Keratinocyte (primary cell): ENCODE data around the gene CAPZB. TPM values are rescaled to one million over a fixed set of nuclear protein-coding genes. Genes with fewer than 3 reads are reported as not detected.

Experiments
- DNase-seq: peaks from one replicate; pipeline ENCODE4 v3.0.0-alpha.2; 2011; ENCODE audit warnings: low read depth, missing footprints, low spot score
- FAIRE-seq: peaks from 2 replicates; lab custom pipeline; 2011; peaks lifted over from hg19 to GRCh38; lab: Jason Lieb, UNC
- H2AFZ ChIP-seq: 2 replicates; pipeline ENCODE4 v1.6.0; 2012; ENCODE audit warnings: low read length, control low read depth, inconsistent platforms; ENCODE audit not compliant: control insufficient read depth
- H3K27ac ChIP-seq: 2 replicates; pipeline ENCODE4 v1.5.1; 2011; ENCODE audit warnings: low read length; ENCODE audit not compliant: control insufficient read depth, insufficient read depth
- H3K27me3 ChIP-seq: 3 replicates; pipeline ENCODE4 v1.6.0; 2011; ENCODE audit warnings: low read length; ENCODE audit not compliant: control insufficient read depth, insufficient read depth; ENCODE audit errors: extremely low read depth
- H3K36me3 ChIP-seq, 2 experiments: 2 replicates in 1 of 2; 3 replicates in 1 of 2; pipeline ENCODE4 v1.5.1; 2011; ENCODE audit warnings: low read length in 2 of 2, mild to moderate bottlenecking in 1 of 2; ENCODE audit not compliant: control insufficient read depth in 2 of 2, insufficient read depth in 2 of 2; ENCODE audit errors: extremely low read depth in 1 of 2
- H3K4me1 ChIP-seq: 3 replicates; pipeline ENCODE4 v1.5.1; 2011; ENCODE audit warnings: low read length; ENCODE audit not compliant: control insufficient read depth, insufficient read depth; ENCODE audit errors: extremely low read depth
- H3K4me2 ChIP-seq: 3 replicates; pipeline ENCODE4 v1.6.0; 2011; ENCODE audit warnings: low read depth, low read length; ENCODE audit not compliant: control insufficient read depth, insufficient read depth; ENCODE audit errors: extremely low read depth
- H3K4me3 ChIP-seq, 3 experiments: fragments of 200-600 bp in 1 of 3; sonication (generic) in 1 of 3; 2 replicates in 2 of 3; 3 replicates in 1 of 3; pipeline ENCODE4 v1.5.1; 2011 to 2016; ENCODE audit warnings: low read length in 3 of 3, mild to moderate bottlenecking in 3 of 3, control low read depth in 2 of 3, inconsistent platforms in 1 of 3, low read depth in 1 of 3, mixed read lengths in 1 of 3, mixed run types in 1 of 3, moderate library complexity in 1 of 3; ENCODE audit not compliant: control insufficient read depth in 2 of 3, insufficient read depth in 2 of 3; ENCODE audit errors: extremely low read depth in 1 of 3
- H3K79me2 ChIP-seq: 2 replicates; pipeline ENCODE4 v1.6.0; 2012; ENCODE audit warnings: low read length; ENCODE audit not compliant: control insufficient read depth, insufficient read depth
- H3K9ac ChIP-seq: 3 replicates; pipeline ENCODE4 v1.6.0; 2011; ENCODE audit warnings: low read length; ENCODE audit not compliant: control insufficient read depth, insufficient read depth; ENCODE audit errors: extremely low read depth
- H3K9me1 ChIP-seq: 3 replicates; pipeline ENCODE4 v1.6.0; 2011; ENCODE audit warnings: low read length; ENCODE audit not compliant: control insufficient read depth, insufficient read depth; ENCODE audit errors: extremely low read depth
- H3K9me3 ChIP-seq: 2 replicates; pipeline ENCODE4 v1.5.1; 2012; ENCODE audit warnings: low read depth, low read length; ENCODE audit not compliant: control insufficient read depth
- H4K20me1 ChIP-seq: 3 replicates; pipeline ENCODE4 v1.6.0; 2011; ENCODE audit warnings: low read length; ENCODE audit not compliant: control insufficient read depth, insufficient read depth; ENCODE audit errors: extremely low read depth
- EZH2 ChIP-seq: IDR thresholded peaks from one replicate; pipeline ENCODE4 v1.6.1; 2012; ENCODE audit warnings: inconsistent platforms, mild to moderate bottlenecking, low read length, moderate library complexity
- dilution Hi-C: fragments of 300-500 bp; cut with MboI; formaldehyde crosslinking; loops from one replicate; pipeline ENCODE4 v1.7.0; 2020; ENCODE audit warnings: low sequenced_read_pairs; ENCODE audit not compliant: extremely low pct_ligation_motif_present
- polyA plus RNA-seq, 5 experiments: library from polyadenylated mRNA; depleted of rRNA in 3 of 5; stranded (reverse) in 3 of 5; stranded (forward) in 1 of 5; unstranded in 1 of 5; fragments of >200 nt; gene quantifications; 1 replicate in 1 of 5; 2 replicates in 3 of 5; 3 replicates in 1 of 5; pipeline versions ENCODE4 v1.2.1 to v1.2.3, GENCODE V29; 2011 to 2012; ENCODE audit warnings: missing spikeins in 2 of 5, low read depth in 1 of 5, low replicate concordance in 1 of 5
- small RNA-seq, 3 experiments: library from RNA; depleted of rRNA; stranded (forward); fragments of <200 nt; gene quantifications; one replicate each; pipeline ENCODE3, GENCODE V24; 2012; ENCODE audit warnings: low read depth in 3 of 3, low replicate concordance in 1 of 3; ENCODE audit not compliant: insufficient read length in 3 of 3
- TF ChIP-seq, protein P1 (sequence below), 3 experiments: IDR thresholded peaks in 1 of 3; conservative IDR thresholded peaks in 1 of 3; optimal IDR thresholded peaks in 1 of 3; 2 replicates in 2 of 3; 3 replicates in 1 of 3; pipeline versions ENCODE3 to v1.5.1; 2011; ENCODE audit warnings: low read length in 3 of 3, mild to moderate bottlenecking in 3 of 3, moderate library complexity in 2 of 3, control low read depth in 1 of 3, inconsistent platforms in 1 of 3; ENCODE audit not compliant: insufficient read depth in 2 of 3; ENCODE audit errors: extremely low read depth in 1 of 3

The CAPZB gene
- polyA plus RNA-seq, 1 donor (not counting 4 experiments of a cell fraction or from before 2014, with no cell fraction given), result 193 TPM

DNA sequence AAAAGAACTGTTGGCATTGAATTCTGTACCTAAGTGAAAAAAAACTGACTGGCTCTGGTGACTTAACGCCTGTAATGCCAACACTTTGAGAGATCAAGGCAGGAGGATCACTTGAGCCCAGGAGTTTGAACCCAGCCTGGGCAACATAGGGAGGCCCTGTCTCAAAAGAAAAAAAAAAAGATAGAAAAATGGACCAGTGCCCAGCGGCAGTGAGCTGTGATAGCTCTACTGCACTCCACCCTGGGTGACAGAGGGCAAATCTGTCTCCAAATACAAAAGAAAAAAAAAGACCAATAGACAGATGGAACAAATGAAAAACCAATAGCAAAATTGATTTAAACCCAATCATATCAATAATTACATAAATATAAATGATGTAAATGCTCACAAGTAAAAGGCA is 196.1 kb downstream of the CAPZB start:
- H2AFZ ChIP-seq, result peak overlapping the region; percentile 85
- no peaks in the 10 kb centered on the region for H3K36me3 ChIP-seq
- dilution Hi-C loops, result no loop called here
- H3K9ac ChIP-seq, result no peak overlapping the region
- H3K79me2 ChIP-seq, result no peaks in the 10 kb centered on the region
- no peaks in the 10 kb centered on the region for H3K27me3 ChIP-seq
- FAIRE-seq (no peak), DNase-seq (no peak)
- no peak overlapping the region for H3K27ac ChIP-seq
- H3K4me3 ChIP-seq, result peak overlapping the region; percentile 37 to 66 (median 55)
- H3K4me1 ChIP-seq, result peaks cover 4% of the 10 kb centered on the region
- H3K9me1 ChIP-seq, result no peaks in the 10 kb centered on the region
- peak overlapping the region; percentile 93 for H3K4me2 ChIP-seq
- no peaks in the 10 kb centered on the region for H4K20me1 ChIP-seq
- H3K9me3 ChIP-seq, result no peaks in the 10 kb centered on the region
- TF ChIP-seq, protein P1, sequence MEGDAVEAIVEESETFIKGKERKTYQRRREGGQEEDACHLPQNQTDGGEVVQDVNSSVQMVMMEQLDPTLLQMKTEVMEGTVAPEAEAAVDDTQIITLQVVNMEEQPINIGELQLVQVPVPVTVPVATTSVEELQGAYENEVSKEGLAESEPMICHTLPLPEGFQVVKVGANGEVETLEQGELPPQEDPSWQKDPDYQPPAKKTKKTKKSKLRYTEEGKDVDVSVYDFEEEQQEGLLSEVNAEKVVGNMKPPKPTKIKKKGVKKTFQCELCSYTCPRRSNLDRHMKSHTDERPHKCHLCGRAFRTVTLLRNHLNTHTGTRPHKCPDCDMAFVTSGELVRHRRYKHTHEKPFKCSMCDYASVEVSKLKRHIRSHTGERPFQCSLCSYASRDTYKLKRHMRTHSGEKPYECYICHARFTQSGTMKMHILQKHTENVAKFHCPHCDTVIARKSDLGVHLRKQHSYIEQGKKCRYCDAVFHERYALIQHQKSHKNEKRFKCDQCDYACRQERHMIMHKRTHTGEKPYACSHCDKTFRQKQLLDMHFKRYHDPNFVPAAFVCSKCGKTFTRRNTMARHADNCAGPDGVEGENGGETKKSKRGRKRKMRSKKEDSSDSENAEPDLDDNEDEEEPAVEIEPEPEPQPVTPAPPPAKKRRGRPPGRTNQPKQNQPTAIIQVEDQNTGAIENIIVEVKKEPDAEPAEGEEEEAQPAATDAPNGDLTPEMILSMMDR (optimal IDR thresholded peaks at IDR 0.05 in 1 of 3, IDR thresholded peaks at IDR 0.05 in 1 of 3, conservative IDR thresholded peaks at IDR 0.05 in 1 of 3; ENCODE audit: extremely low read depth in 1 of 3, insufficient read depth in 2 of 3, low read length in 3 of 3), result no peak
- no peak for TF ChIP-seq EZH2

Small RNA genes within 50 kb of the gene (small RNA-seq; reads per million reads assigned to genes)
- gene RN7SL277P, result 0 reads per million in 3 experiments
- gene RNU4-28P, result 0 reads per million in 3 experiments
- gene RNU6-1099P, result 0 to 0.07 (median 0) reads per million in 3 experiments

Other genes with a start within 250 kb of the CAPZB start
- 17.1 to 48.5 TPM (median 28.6 TPM) in 3 replicates for gene EMC1, start 234.0 kb downstream of the CAPZB start, polyA plus RNA-seq
- gene MRTO4, start 233.7 kb downstream of the CAPZB start, polyA plus RNA-seq, result 35.6 to 68.1 TPM (median 50.2 TPM) in 3 replicates
- 0.03 to 0.35 TPM (median 0.17 TPM) in 3 replicates for gene AKR7A3, start 196.8 kb downstream of the CAPZB start, polyA plus RNA-seq
- 21.4 to 29.2 TPM (median 22.0 TPM) in 3 replicates for gene AKR7A2, start 173.4 kb downstream of the CAPZB start, polyA plus RNA-seq
- gene SLC66A1, start 173.2 kb downstream of the CAPZB start, polyA plus RNA-seq, result 8.0 to 16.5 TPM (median 11.6 TPM) in 3 replicates
- gene NBL1, start 158.8 kb upstream of the CAPZB start, polyA plus RNA-seq, result 44.6 to 114 TPM (median 74.5 TPM) in 3 replicates
- not detected in 3 replicates for gene HTR6, start 179.3 kb upstream of the CAPZB start, polyA plus RNA-seq